ENCODE measurements around the gene AUNIP.

Gene AUNIP

DNA sequence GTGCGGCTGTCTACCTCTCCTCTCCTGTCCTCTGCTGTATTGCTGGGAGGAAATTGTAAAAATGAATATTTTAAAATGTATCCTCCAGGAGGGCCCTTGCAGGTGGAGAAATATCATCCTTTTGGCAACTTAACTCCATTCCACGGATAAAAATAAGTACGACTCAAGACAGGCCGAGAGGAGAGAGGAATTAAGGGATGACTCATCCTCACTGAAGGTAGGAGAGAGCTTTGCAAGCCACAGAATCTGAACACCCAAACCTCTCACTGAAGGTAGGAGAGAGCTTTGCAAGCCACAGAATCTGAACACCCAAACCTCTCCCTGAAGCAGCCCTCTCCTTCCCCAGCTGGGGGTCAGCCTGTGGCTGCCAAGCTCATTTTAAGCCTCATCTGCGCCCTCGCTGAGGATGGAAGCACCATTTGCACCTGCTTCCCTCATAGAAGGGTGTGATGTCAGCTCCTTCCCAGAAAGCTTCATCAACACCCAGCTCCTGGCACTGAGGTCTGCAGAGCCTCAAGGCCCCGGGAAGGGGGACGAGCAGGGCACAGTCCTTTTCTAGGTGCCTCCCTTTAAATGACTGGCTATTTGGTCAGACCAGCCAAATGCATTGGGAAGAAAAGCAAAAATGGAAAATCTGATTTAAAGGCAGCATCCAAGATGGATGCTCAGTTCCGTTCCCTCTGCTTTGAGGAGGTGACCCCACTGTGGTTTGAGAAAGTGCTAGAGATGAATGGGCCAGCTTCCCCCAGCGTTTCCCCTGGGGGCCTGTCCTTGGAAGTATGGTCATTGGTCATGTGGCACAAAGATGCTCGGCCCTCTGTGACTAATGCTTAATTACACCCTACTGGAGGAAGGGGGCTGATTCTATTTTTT lies 72.1 kb downstream of the AUNIP start:
- no peak for DNase-seq

DNA sequence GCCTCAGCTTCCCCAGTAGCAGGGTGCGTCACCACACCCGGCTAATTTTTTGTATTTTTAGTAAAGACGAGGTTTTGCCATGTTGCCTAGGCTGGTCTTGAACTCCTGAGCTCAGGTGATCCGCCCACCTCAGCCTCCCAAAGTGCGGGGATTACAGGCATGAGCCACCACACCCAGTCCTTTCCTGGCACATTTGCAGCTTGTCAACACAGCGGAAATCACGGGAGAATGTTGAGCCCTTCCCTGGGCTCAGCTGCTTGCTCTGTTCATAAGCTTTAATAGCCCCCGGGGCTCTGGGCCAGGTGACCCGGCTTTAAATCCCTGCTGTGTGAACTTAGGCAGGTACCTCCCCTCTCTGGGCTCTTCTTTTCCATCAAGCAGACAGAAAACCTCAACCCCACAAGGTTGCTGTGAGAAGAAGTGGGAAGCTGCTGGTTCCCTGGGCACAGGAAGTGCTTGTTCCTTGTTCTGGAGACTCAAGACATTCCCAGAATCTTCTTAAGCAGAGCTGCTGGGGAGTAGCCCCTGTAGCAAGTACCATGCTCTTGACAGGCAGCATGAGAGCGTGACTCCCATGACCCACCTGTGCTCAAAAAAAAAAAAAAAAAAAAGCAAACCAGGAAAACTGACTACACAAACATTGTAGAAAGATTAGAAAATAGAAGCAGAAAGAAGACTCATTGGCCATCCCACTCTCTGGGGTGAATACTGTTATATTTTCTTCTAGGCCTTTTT lies 73.8 kb downstream of the AUNIP start:
- no peak for DNase-seq

DNA sequence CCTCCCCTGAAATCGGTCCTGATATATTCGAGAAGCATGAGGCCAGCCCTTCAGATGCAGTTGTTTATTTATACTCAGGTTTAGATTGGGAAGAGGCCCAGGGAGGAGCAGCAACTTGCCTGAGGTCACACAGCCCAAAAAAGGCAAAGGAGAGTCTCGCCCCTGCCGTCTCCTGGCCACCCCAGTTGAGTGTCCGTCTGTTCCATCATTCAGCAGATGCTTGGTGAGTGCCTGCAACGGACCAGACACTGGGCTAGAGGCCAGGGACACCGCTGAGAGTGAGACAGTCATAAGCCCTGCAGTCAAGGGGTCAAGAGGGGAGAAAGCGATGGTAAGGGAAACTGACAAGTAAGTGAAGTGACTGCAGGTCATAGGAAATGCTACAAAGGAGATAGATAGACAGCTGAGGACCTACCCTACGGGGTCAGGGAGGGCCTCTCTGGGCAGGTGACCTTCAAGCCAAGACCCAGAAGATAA lies 74.6 kb downstream of the AUNIP start:
- no peak for DNase-seq

Measured in stimulated activated CD4-positive, alpha-beta T cell treated with anti-CD3 and anti-CD28 coated beads, Interleukin-2, amount 100 ng/mL, for 24 hours (primary cell).